SK-N-SH (cell line): ENCODE measurements around the gene GCLC. TPM values are rescaled to one million over a fixed set of nuclear protein-coding genes. Genes with fewer than 3 reads are reported as not detected.

Experiments
- CTCF ChIA-PET: fragments of 300-600, 350-600 bp; formaldehyde crosslinking; extraction: SDS; loops from one replicate; lab custom pipeline; 2021; lab: Yijun Ruan, JAX
- POLR2A ChIA-PET: fragments of 350-600 bp; sonication (Branson Sonifier 250); formaldehyde crosslinking; extraction: SDS; loops from one replicate; lab custom pipeline; 2020; ENCODE audit warnings: antibody characterized with exemption, inconsistent platforms; lab: Yijun Ruan, JAX
- DNase-seq: peaks from one replicate; pipeline ENCODE4 v3.0.0; 2012
- H2AFZ ChIP-seq: fragments of 200-600 bp; sonication (generic); 2 replicates; pipeline ENCODE4 v1.8.1; 2016; ENCODE audit warnings: antibody characterized with exemption, mild to moderate bottlenecking, low read depth
- H3F3A ChIP-seq: fragments of 200-600 bp; sonication (generic); replicated peaks from 2 replicates; pipeline ENCODE3; 2016; ENCODE audit warnings: antibody characterized with exemption, mild to moderate bottlenecking; ENCODE audit not compliant: insufficient read depth
- H3K27ac ChIP-seq, 2 experiments: fragments of 200-500 bp in 1 of 2; fragments of 200-600 bp in 1 of 2; sonication (Bioruptor generic) in 1 of 2; sonication (generic), shearing (Covaris generic) in 1 of 2; 2 replicates each; pipeline versions ENCODE4 v1.5.1 to v1.6.1; 2014 to 2016; ENCODE audit warnings: low read depth in 2 of 2, inconsistent platforms in 1 of 2, low read length in 1 of 2, mild to moderate bottlenecking in 1 of 2, mixed read lengths in 1 of 2
- H3K27me3 ChIP-seq: fragments of 200-600 bp; sonication (generic), shearing (Covaris generic); 2 replicates; pipeline ENCODE4 v1.6.1; 2016; ENCODE audit warnings: mixed run types; ENCODE audit not compliant: insufficient read depth
- H3K36me3 ChIP-seq, 2 experiments: fragments of 200-500 bp in 1 of 2; fragments of 200-600 bp in 1 of 2; sonication (Bioruptor generic) in 1 of 2; sonication (generic) in 1 of 2; replicated peaks in 1 of 2; 2 replicates each; pipeline versions ENCODE3 to v1.5.1; 2014 to 2016; ENCODE audit warnings: low read length in 1 of 2, mild to moderate bottlenecking in 1 of 2; ENCODE audit not compliant: insufficient read depth in 2 of 2, control insufficient read depth in 1 of 2
- H3K4me1 ChIP-seq, 2 experiments: fragments of 200-500 bp in 1 of 2; fragments of 200-600 bp in 1 of 2; sonication (Bioruptor generic) in 1 of 2; sonication (generic), shearing (Covaris generic) in 1 of 2; 2 replicates each; pipeline versions ENCODE4 v1.5.1 to v1.6.1; 2014 to 2016; ENCODE audit warnings: low read depth in 1 of 2, low read length in 1 of 2, mixed run types in 1 of 2; ENCODE audit not compliant: insufficient read depth in 2 of 2, control insufficient read depth in 1 of 2
- H3K4me2 ChIP-seq: fragments of 200-600 bp; sonication (generic), shearing (Covaris generic); 2 replicates; pipeline ENCODE4 v1.6.1; 2017; ENCODE audit warnings: mixed run types
- H3K4me3 ChIP-seq, 2 experiments: fragments of 200-500 bp in 1 of 2; fragments of 200-600 bp in 1 of 2; sonication (Bioruptor generic) in 1 of 2; sonication (generic), shearing (Covaris generic) in 1 of 2; 2 replicates each; pipeline versions ENCODE4 v1.5.1 to v1.8.1; 2014 to 2016; ENCODE audit warnings: low read depth in 2 of 2, inconsistent platforms in 1 of 2, low read length in 1 of 2, mild to moderate bottlenecking in 1 of 2, mixed read lengths in 1 of 2, moderate library complexity in 1 of 2
- H3K79me2 ChIP-seq: fragments of 200-600 bp; sonication (generic); 2 replicates; pipeline ENCODE4 v1.8.1; 2017; ENCODE audit warnings: mild to moderate bottlenecking; ENCODE audit not compliant: insufficient read depth
- H3K9ac ChIP-seq: fragments of 200-600 bp; sonication (generic); 2 replicates; pipeline ENCODE4 v1.6.1; 2017; ENCODE audit warnings: mixed run types
- H3K9me2 ChIP-seq: fragments of 200-600 bp; sonication (generic); 2 replicates; pipeline ENCODE4 v1.6.1; 2017; ENCODE audit warnings: mixed run types
- H3K9me3 ChIP-seq: fragments of 200-600 bp; sonication (generic); 2 replicates; pipeline ENCODE4 v1.6.1; 2017; ENCODE audit warnings: mixed run types, mild to moderate bottlenecking, moderate library complexity
- H4K20me1 ChIP-seq: fragments of 200-600 bp; sonication (generic); 2 replicates; pipeline ENCODE4 v1.6.1; 2017; ENCODE audit warnings: mild to moderate bottlenecking, mixed run types; ENCODE audit not compliant: insufficient read depth
- EP300 ChIP-seq, 2 experiments: IDR thresholded peaks; 2 replicates each; pipeline versions ENCODE4 v1.4.0 to v1.6.1; 2012; ENCODE audit warnings: borderline replicate concordance in 1 of 2, low read depth in 1 of 2, low read length in 1 of 2
- FOSL2 ChIP-seq: IDR thresholded peaks from 2 replicates; pipeline ENCODE4 v1.4.0; 2012; ENCODE audit warnings: low read depth, mild to moderate bottlenecking, moderate library complexity, borderline replicate concordance
- FOXJ3 ChIP-seq: sonication (generic); formaldehyde crosslinking; IDR thresholded peaks from 2 replicates; pipeline ENCODE4 v1.5.1; 2020; ENCODE audit warnings: mild to moderate bottlenecking, missing genetic modification reagents
- FOXM1 ChIP-seq: IDR thresholded peaks from 2 replicates; pipeline ENCODE4 v1.4.0; 2012; ENCODE audit warnings: low read depth, mild to moderate bottlenecking
- NRF1 ChIP-seq: IDR thresholded peaks from 2 replicates; pipeline ENCODE4 v1.6.1; 2012; ENCODE audit warnings: low read depth, mild to moderate bottlenecking, low read length
- RAD21 ChIP-seq: IDR thresholded peaks from 2 replicates; pipeline ENCODE4 v1.6.1; 2012; ENCODE audit warnings: mild to moderate bottlenecking, low read length
- REST ChIP-seq: IDR thresholded peaks from 2 replicates; pipeline ENCODE4 v1.6.1; 2012; ENCODE audit warnings: mild to moderate bottlenecking, low read depth, low read length, moderate library complexity
- RFX5 ChIP-seq: IDR thresholded peaks from 2 replicates; pipeline ENCODE4 v1.6.1; 2012; ENCODE audit warnings: mild to moderate bottlenecking, improper control_type of control experiment, low read length
- SIN3A ChIP-seq: IDR thresholded peaks from 2 replicates; pipeline ENCODE4 v1.6.1; 2012; ENCODE audit warnings: low read depth, mild to moderate bottlenecking, low read length, moderate library complexity, borderline replicate concordance
- SMC3 ChIP-seq: IDR thresholded peaks from 2 replicates; pipeline ENCODE4 v1.6.1; 2012; ENCODE audit warnings: low read depth, low read length, improper control_type of control experiment
- ZBTB33 ChIP-seq: IDR thresholded peaks from 2 replicates; pipeline ENCODE4 v1.4.0; 2012; ENCODE audit warnings: low read depth, borderline replicate concordance
- WGBS: methylation state at CpG from one replicate; pipeline ENCODE4 v1.1.6; 2017; ENCODE audit warnings: low lambda C conversion rate; 5-methylcytosine and 5-hydroxymethylcytosine counted together
- polyA plus RNA-seq, 3 experiments: library from polyadenylated mRNA; depleted of rRNA; stranded (reverse); fragments of >200 nt; gene quantifications; 2 replicates each; pipeline ENCODE4 v1.2.3, GENCODE V29; 2012
- TF ChIP-seq, protein P1 (sequence below): IDR thresholded peaks from 2 replicates; pipeline ENCODE4; 2012
- TF ChIP-seq, protein P2 (sequence below): IDR thresholded peaks from 2 replicates; pipeline ENCODE4 v1.4.0; 2012; ENCODE audit warnings: low read depth, borderline replicate concordance

Gene GCLC
- polyA plus RNA-seq, 1 of the 3 experiments (the other 2 are of a cell fraction), result 7.5 TPM

DNA sequence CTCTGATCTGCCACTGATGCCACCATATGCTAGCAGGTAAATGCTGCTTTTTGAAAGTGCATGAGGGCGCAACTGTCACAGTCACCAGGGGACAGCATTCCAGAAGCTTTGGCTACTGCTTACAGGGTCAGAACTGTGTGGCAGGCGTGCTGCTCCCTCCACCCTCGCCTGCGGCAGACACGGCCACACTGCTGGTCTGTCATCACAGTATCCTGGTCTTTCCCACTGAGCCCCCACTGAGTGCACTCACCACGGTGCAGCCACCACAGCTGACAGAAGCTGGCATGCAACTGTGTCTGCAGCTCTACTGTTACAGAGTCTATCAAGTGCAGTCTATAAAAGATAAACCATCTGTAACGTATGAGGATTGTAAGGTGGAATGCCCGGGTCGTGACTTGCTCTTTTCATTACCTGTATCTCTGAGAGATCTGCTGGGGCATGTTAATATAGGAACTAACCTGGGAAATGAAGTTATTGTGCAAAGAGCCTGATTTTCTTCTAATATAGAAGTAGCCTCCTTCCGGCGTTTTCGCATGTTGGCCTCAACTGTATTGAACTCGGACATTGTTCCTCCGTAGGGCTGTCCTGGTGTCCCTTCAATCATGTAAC is 24.5 kb downstream of the GCLC start:
- Histone ChIP-seq H3F3A (no peaks in the 10 kb centered on the region), H3K27ac (no peak overlapping the region), H3K4me3 (no peak overlapping the region), H3K4me1 (peaks cover 13 to 15% of the 10 kb centered on the region in 2 experiments; a peak in 3 of 4 replicates), H3K27me3 (no peaks in the 10 kb centered on the region), H3K79me2 (no peaks in the 10 kb centered on the region), H3K4me2 (no peak overlapping the region), H3K9me2 (no peaks in the 10 kb centered on the region), H3K9me3 (no peaks in the 10 kb centered on the region), H3K36me3 (peaks cover 0 to 6% of the 10 kb centered on the region in 2 experiments), H2AFZ (no peak overlapping the region), H3K9ac (no peak overlapping the region), H4K20me1 (no peaks in the 10 kb centered on the region)
- WGBS, result 95% methylated on average over 14 of the region's 14 CpGs
- TF ChIP-seq SMC3, result no peak
- TF ChIP-seq EP300 (IDR thresholded peaks at IDR 0.05; ENCODE audit: borderline replicate concordance in 1 of 2, low read depth in 1 of 2, low read length in 1 of 2), result no peak
- no peak for TF ChIP-seq NRF1
- no peak for DNase-seq
- POLR2A ChIA-PET, result interaction anchor here (0.6 kb wide), 1 partner anchor 13 kb away, joined by 3 read pairs; no protein-coding TSS in a partner anchor
- CTCF ChIA-PET, result interaction anchor here (1.3 kb wide), 1 partner anchor 198 kb away, joined by 3 read pairs; no protein-coding TSS in a partner anchor

- no peak overlapping the region for H2AFZ ChIP-seq
- H3K4me3 ChIP-seq, result no peak overlapping the region
- H3K9me3 ChIP-seq, result no peaks in the 10 kb centered on the region
- H3K27me3 ChIP-seq, result no peaks in the 10 kb centered on the region
- H3K79me2 ChIP-seq, result no peaks in the 10 kb centered on the region
- no peak for DNase-seq
- H3K9me2 ChIP-seq, result no peaks in the 10 kb centered on the region
- CTCF ChIA-PET, result interaction anchor here (1.3 kb wide), 2 partner anchors 24 to 200 kb away, joined by 3 to 4 read pairs; no protein-coding TSS in a partner anchor
- H3K9ac ChIP-seq, result no peak overlapping the region
- no peak overlapping the region for H3K4me2 ChIP-seq
- POLR2A ChIA-PET, result no interaction called here
- H3F3A ChIP-seq, result no peaks in the 10 kb centered on the region
- TF ChIP-seq FOXJ3 (no peak), NRF1 (no peak), FOXM1 (no peak)
- TF ChIP-seq, protein P1, sequence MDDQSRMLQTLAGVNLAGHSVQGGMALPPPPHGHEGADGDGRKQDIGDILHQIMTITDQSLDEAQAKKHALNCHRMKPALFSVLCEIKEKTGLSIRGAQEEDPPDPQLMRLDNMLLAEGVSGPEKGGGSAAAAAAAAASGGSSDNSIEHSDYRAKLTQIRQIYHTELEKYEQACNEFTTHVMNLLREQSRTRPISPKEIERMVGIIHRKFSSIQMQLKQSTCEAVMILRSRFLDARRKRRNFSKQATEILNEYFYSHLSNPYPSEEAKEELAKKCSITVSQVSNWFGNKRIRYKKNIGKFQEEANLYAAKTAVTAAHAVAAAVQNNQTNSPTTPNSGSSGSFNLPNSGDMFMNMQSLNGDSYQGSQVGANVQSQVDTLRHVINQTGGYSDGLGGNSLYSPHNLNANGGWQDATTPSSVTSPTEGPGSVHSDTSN, result no peak
- TF ChIP-seq, protein P2, sequence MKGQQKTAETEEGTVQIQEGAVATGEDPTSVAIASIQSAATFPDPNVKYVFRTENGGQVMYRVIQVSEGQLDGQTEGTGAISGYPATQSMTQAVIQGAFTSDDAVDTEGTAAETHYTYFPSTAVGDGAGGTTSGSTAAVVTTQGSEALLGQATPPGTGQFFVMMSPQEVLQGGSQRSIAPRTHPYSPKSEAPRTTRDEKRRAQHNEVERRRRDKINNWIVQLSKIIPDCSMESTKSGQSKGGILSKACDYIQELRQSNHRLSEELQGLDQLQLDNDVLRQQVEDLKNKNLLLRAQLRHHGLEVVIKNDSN, result no peak
- no peak overlapping the region for H3K27ac ChIP-seq
- H3K4me1 ChIP-seq, result peaks cover 7 to 8% of the 10 kb centered on the region in 2 experiments; a peak in 3 of 4 replicates
- 67% methylated on average over 1 of the region's 1 CpG for WGBS
- H4K20me1 ChIP-seq, result no peaks in the 10 kb centered on the region
- peaks cover 0 to 14% of the 10 kb centered on the region in 2 experiments for H3K36me3 ChIP-seq
Measured at GRCh38 chr6:53518862-53519261, 26.0 kb downstream of the GCLC start.

DNA sequence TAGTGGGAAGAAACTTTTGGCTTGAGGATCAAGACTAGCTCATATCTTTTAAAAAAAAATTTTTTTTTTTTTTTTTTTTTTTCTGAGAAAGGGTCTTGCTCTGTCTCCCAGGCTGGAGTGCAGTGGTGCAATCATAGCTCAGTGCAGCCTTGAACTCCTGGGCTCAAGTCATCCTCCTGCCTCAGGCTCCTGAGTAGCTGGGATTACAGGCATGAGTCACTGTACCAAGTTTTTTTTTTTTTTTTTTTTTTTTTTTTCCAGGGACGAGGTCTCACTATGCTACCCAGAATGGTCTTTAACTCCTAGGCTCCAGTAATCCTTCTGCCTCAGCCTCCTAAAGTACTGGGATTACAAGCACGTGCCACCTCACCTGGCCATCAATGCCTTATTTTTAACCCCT is 27.9 kb downstream of the GCLC start:
- Histone ChIP-seq H3K79me2 (no peaks in the 10 kb centered on the region), H3K4me2 (no peak overlapping the region), H3K4me3 (no peak overlapping the region)
- TF ChIP-seq REST (no peak), FOXM1 (no peak), SIN3A (no peak), RAD21 (no peak), ZBTB33 (no peak), FOSL2 (no peak), RFX5 (no peak)

More for the DNA sequence above, 27.9 kb downstream of the GCLC start:
- Histone ChIP-seq H2AFZ (no peak overlapping the region), H3K27ac (no peak overlapping the region), H3K27me3 (no peaks in the 10 kb centered on the region), H3K9me2 (no peaks in the 10 kb centered on the region), H3K4me1 (no peaks in the 10 kb centered on the region; a peak in 2 of 4 replicates), H4K20me1 (no peaks in the 10 kb centered on the region), H3K9me3 (no peaks in the 10 kb centered on the region), H3K9ac (no peak overlapping the region), H3F3A (no peaks in the 10 kb centered on the region), H3K36me3 (peaks cover 0 to 31% of the 10 kb centered on the region in 2 experiments)
- POLR2A ChIA-PET, result no interaction called here
- no peak for DNase-seq
- WGBS, result 53% methylated on average over 2 of the region's 2 CpGs
- CTCF ChIA-PET, result interaction anchor here (1.2 to 1.3 kb wide), 2 partner anchors 24 to 135 kb away, joined by 4 to 7 read pairs; no protein-coding TSS in a partner anchor
